HepG2 (cell line): ENCODE results near the gene ADM. TPM values are rescaled to one million over a fixed set of nuclear protein-coding genes. Genes with fewer than 3 reads are reported as not detected.

Experiments used
- BHLHE40 ChIP-seq: IDR thresholded peaks from 2 replicates; pipeline ENCODE4 v1.6.1; 2011; ENCODE audit warnings: low read length, improper control_type of control experiment
- DDIT3 ChIP-seq: sonication (generic); formaldehyde crosslinking; IDR thresholded peaks from 2 replicates; pipeline ENCODE4 v1.4.0; 2020; ENCODE audit warnings: mild to moderate bottlenecking, missing genetic modification reagents
- FOXJ3 ChIP-seq: sonication (generic); formaldehyde crosslinking; IDR thresholded peaks from 2 replicates; pipeline ENCODE4 v1.4.0; 2020; ENCODE audit warnings: missing genetic modification reagents, mild to moderate bottlenecking, borderline replicate concordance
- GABPB1 ChIP-seq: IDR thresholded peaks from 2 replicates; pipeline ENCODE4 v1.6.1; 2016; ENCODE audit warnings: mild to moderate bottlenecking, missing genetic modification reagents, moderate library complexity, missing compliant biosample characterization
- GATAD2A ChIP-seq: IDR thresholded peaks from 2 replicates; pipeline ENCODE4 v1.6.1; 2016
- MIXL1 ChIP-seq: IDR thresholded peaks from 2 replicates; pipeline ENCODE4 v1.6.1; 2016
- NBN ChIP-seq: fragments of 450-650 bp; conservative IDR thresholded peaks from 2 replicates; pipeline ENCODE4 v1.6.1; 2017
- NCOA1 ChIP-seq: sonication (generic); formaldehyde crosslinking; IDR thresholded peaks from 2 replicates; pipeline ENCODE4 v1.9.0; 2021; ENCODE audit warnings: missing genetic modification reagents
- PREB ChIP-seq: sonication (generic); formaldehyde crosslinking; IDR thresholded peaks from 2 replicates; pipeline ENCODE4 v1.4.0; 2020; ENCODE audit warnings: missing genetic modification reagents
- SIN3A ChIP-seq: IDR thresholded peaks from 2 replicates; pipeline ENCODE4 v1.6.1; 2011; ENCODE audit warnings: low read depth, mild to moderate bottlenecking, control low read depth, low read length, borderline replicate concordance
- SUZ12 ChIP-seq: fragments of 150-350 bp; IDR thresholded peaks from 2 replicates; pipeline ENCODE4 v1.6.1; 2014; ENCODE audit warnings: low read depth, low read length
- TFE3 ChIP-seq: IDR thresholded peaks from 2 replicates; pipeline ENCODE4 v1.6.1; 2016
- ZBTB21 ChIP-seq: sonication (generic); formaldehyde crosslinking; IDR thresholded peaks from 2 replicates; pipeline ENCODE4 v1.4.0; 2020; ENCODE audit warnings: missing genetic modification reagents
- ZFY ChIP-seq: sonication (generic); formaldehyde crosslinking; IDR thresholded peaks from 2 replicates; pipeline ENCODE4 v1.4.0; 2020; ENCODE audit warnings: missing genetic modification reagents
- ZNF274 ChIP-seq: sonication (generic); formaldehyde crosslinking; IDR thresholded peaks from 2 replicates; pipeline ENCODE4 v1.5.1; 2020; ENCODE audit warnings: mild to moderate bottlenecking, missing genetic modification reagents
- ZNF280B ChIP-seq: sonication (generic); formaldehyde crosslinking; IDR thresholded peaks from 2 replicates; pipeline ENCODE4 v1.5.0; 2020; ENCODE audit warnings: missing genetic modification reagents, mild to moderate bottlenecking, borderline replicate concordance
- ZNF296 ChIP-seq: sonication (generic); formaldehyde crosslinking; conservative IDR thresholded peaks from 2 replicates; pipeline ENCODE4 v1.5.0; 2020; ENCODE audit warnings: mild to moderate bottlenecking, missing genetic modification reagents
- ZNF350 ChIP-seq: sonication (generic); formaldehyde crosslinking; IDR thresholded peaks from 2 replicates; pipeline ENCODE4 v1.4.0; 2020; ENCODE audit warnings: mild to moderate bottlenecking, low read depth, missing genetic modification reagents, borderline replicate concordance
- ZNF414 ChIP-seq: sonication (generic); formaldehyde crosslinking; IDR thresholded peaks from 2 replicates; pipeline ENCODE4 v1.5.0; 2020; ENCODE audit warnings: missing genetic modification reagents
- ZNF432 ChIP-seq: sonication (generic); formaldehyde crosslinking; IDR thresholded peaks from 2 replicates; pipeline ENCODE4 v1.5.0; 2020; ENCODE audit warnings: missing genetic modification reagents, mild to moderate bottlenecking, borderline replicate concordance
- ZNF468 ChIP-seq: sonication (generic); formaldehyde crosslinking; IDR thresholded peaks from 2 replicates; pipeline ENCODE4 v1.8.0; 2022; ENCODE audit warnings: mild to moderate bottlenecking, moderate library complexity, missing genetic modification reagents
- ZNF572 ChIP-seq: sonication (generic); formaldehyde crosslinking; IDR thresholded peaks from 2 replicates; pipeline ENCODE4 v1.5.1; 2020; ENCODE audit warnings: mild to moderate bottlenecking, missing genetic modification reagents
- ZNF580 ChIP-seq: IDR thresholded peaks from 2 replicates; pipeline ENCODE4 v1.6.1; 2016; ENCODE audit warnings: low read depth, borderline replicate concordance
- ZNF607 ChIP-seq: sonication (generic); formaldehyde crosslinking; IDR thresholded peaks from 2 replicates; pipeline ENCODE4 v1.5.1; 2020; ENCODE audit warnings: missing genetic modification reagents, mild to moderate bottlenecking, borderline replicate concordance
- ZNF639 ChIP-seq: conservative IDR thresholded peaks from 2 replicates; pipeline ENCODE4 v1.6.1; 2018; ENCODE audit warnings: missing genetic modification reagents
- ZSCAN22 ChIP-seq: sonication (generic); formaldehyde crosslinking; IDR thresholded peaks from 2 replicates; pipeline ENCODE4 v1.4.0; 2020; ENCODE audit warnings: mild to moderate bottlenecking, missing genetic modification reagents
- polyA plus RNA-seq, 8 experiments: library from polyadenylated mRNA; depleted of rRNA in 3 of 8; stranded (reverse) in 7 of 8; unstranded in 1 of 8; fragments of >200 nt; fragmentation: Illumina TruSeq in 4 of 8; extraction: Trizol in 4 of 8; gene quantifications; 2 replicates each; pipeline versions ENCODE4 v1.2.1 to v1.2.3, GENCODE V29; 2011 to 2016; ENCODE audit warnings: low read depth in 4 of 8, missing spikeins in 1 of 8, mixed read lengths in 1 of 8; ENCODE audit not compliant: insufficient read depth in 1 of 8
- total RNA-seq, 5 experiments: library from RNA; depleted of rRNA; stranded (reverse); fragments of >200 nt; fragmentation: Illumina TruSeq; extraction: Trizol; gene quantifications; 2 replicates each; pipeline ENCODE4 v1.2.3, GENCODE V29; 2016; ENCODE audit warnings: low read depth in 1 of 5

The ADM gene
- total and polyA plus RNA-seq, 2 of the 13 experiments (the other 11 are each of a cell fraction or from before 2014, with no cell fraction given) = 10.7 to 26.1 TPM

- TF ChIP-seq DDIT3 (CRISPR knock-in tag) (no peak), GABPB1 (CRISPR knock-in tag) (no peak), ZSCAN22 (CRISPR knock-in tag) (no peak), ZNF639 (CRISPR knock-in tag) (no peak), ZNF580 (CRISPR knock-in tag) (no peak), ZNF607 (CRISPR knock-in tag) (no peak), ZBTB21 (no peak), SUZ12 (no peak), ZNF274 (CRISPR knock-in tag) (no peak), PREB (CRISPR knock-in tag) (no peak), ZNF280B (CRISPR knock-in tag) (no peak), ZFY (CRISPR knock-in tag) (no peak), BHLHE40 (no peak), NCOA1 (CRISPR knock-in tag) (no peak), FOXJ3 (CRISPR knock-in tag) (peak; percentile 63; the same call in 1 of the 2 replicates), ZNF414 (CRISPR knock-in tag) (0 out of 2 replicates have a peak, but pooled peaks have one; percentile 39), MIXL1 (CRISPR knock-in tag) (0 out of 2 replicates have a peak, but pooled peaks have one; percentile 41), GATAD2A (CRISPR knock-in tag) (peak; percentile 89), ZNF572 (CRISPR knock-in tag) (no peak), ZNF296 (CRISPR knock-in tag) (no peak), SIN3A (no peak), ZNF350 (CRISPR knock-in tag) (no peak), TFE3 (CRISPR knock-in tag) (no peak), NBN (no peak), ZNF432 (no peak), ZNF468 (no peak)
Measured at GRCh38 chr11:10285148-10285802, 19.6 kb upstream of the ADM start (continued).
